Measurements from ENCODE around the gene IGSF21.

Gene IGSF21

DNA sequence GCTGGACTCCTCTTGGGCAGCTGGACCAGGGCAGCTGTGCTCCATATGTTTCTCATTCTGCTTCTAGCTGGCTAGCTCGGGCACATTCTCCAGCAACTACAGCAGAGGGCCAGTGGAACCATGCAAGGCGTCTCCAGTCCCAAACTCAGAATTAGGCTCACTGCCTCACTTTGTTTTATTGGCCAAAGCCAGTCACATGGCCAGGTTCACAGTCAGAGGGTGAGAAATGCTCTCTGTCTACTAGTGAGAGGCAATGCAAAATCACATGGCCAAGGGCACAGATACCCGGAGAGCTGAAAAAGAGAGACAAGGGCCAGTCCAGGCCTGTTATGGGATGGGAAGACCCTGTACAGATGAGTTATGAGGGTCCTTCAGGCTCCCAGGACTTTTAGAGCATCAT lies 294.3 kb downstream of the IGSF21 start:
- H3K27ac ChIP-seq = no peak overlapping the region; the same call in 1 of the 2 replicates
- TF ChIP-seq, protein P1, sequence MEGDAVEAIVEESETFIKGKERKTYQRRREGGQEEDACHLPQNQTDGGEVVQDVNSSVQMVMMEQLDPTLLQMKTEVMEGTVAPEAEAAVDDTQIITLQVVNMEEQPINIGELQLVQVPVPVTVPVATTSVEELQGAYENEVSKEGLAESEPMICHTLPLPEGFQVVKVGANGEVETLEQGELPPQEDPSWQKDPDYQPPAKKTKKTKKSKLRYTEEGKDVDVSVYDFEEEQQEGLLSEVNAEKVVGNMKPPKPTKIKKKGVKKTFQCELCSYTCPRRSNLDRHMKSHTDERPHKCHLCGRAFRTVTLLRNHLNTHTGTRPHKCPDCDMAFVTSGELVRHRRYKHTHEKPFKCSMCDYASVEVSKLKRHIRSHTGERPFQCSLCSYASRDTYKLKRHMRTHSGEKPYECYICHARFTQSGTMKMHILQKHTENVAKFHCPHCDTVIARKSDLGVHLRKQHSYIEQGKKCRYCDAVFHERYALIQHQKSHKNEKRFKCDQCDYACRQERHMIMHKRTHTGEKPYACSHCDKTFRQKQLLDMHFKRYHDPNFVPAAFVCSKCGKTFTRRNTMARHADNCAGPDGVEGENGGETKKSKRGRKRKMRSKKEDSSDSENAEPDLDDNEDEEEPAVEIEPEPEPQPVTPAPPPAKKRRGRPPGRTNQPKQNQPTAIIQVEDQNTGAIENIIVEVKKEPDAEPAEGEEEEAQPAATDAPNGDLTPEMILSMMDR (conservative IDR thresholded peaks at IDR 0.05) = no peak

DNA sequence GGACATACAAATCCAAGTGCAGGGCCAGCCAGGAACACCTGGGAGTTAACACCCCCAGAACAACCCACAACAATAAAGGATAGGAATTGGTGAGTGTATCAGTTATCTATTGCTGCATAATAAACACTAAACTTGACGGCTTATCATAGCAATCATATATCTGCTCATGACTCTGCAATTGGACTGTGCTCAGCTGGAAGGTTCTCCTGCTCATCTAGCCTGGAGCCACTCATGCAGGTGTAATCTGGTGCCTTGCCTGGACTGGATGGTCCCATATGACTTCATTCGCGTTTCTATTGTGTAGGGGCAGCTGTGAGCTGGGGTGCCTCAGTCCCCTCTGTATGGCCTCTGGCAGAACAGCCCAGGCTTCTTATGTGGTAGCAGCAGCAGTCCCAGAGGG lies 296.9 kb downstream of the IGSF21 start:
- TF ChIP-seq, protein P1 (conservative IDR thresholded peaks at IDR 0.05) = no peak

DNA sequence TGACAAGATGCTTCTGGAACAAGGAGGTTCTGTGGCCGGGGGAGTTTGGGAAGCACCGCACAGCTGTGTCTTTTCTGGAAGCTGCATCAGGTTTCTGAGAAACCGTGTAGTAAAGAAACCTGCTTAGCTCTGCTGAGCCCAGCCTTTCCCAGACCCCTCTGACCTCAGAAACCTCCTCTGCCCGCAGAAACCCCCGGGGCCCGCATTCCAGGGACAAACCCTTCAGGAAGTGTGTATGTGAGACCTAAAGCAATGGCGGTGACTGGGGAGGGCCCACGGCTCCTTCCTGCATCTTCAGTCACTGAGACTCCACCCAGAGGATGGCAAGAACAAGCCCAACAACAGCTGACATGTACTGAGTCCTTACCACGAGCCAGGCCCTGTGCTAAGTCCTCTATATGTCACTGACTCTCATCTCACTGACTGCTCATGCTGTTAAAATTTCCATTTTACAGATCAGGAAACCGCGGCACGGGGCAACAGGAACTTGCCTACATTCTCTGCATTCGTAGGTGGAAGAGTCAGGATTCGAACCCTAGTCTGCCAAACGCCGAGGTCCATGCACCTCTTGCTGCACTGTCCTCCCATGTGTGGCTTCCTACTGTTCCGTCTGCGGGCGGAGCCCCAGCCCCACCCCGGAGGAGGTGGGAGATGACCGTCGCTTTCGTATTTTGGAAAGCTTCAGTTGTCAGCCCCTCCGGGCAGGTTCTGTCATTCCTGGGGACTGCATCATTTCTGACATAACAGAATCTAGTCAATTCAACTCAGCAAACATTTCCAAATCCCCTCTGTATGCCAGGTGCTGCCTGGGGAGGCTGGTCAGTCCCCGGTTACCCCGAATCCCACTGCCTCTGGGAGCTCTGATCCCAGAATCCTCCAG lies 299.8 kb downstream of the IGSF21 start:
- H3K27ac ChIP-seq = no peak overlapping the region
- TF ChIP-seq, protein P1 (conservative IDR thresholded peaks at IDR 0.05) = no peak

More for the DNA sequence above, 296.9 kb downstream of the IGSF21 start:
- H3K27ac ChIP-seq = no peak overlapping the region

DNA sequence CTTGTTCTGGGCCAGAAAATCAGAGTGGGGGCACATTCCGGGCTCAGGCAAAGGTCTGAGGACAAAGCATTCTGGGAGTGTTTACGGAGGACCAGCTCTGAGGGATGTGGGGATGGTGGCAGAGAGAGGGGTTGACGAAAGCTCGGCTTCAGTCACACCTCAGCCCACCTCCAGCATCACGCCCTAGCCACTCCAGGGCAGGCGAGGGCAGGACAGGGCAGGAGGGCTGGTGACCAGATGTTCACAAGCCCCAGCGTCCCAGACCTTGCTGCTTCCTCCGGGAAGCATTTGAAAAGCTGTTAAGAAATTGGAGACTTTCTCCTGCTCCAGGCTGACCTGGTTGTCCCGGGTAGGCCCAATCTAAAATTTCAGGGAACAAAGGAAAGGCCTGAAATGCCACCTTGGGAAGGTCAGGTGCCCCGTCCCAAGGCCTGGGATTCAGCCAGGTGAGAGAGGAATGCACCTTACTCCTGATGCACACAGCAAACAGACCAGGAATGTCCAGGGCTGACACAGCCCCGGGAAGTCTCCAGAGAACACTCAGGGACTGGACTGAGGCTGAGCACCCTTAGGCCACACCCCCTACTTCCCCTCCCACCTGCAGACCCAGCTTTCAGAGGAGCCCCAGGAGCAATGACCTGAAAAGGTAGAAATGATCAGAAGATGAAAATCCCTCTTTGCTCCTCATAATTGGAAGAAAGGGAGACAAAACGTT lies 301.2 kb downstream of the IGSF21 start:
- TF ChIP-seq, protein P1 (conservative IDR thresholded peaks at IDR 0.05) = no peak
- peak overlapping the region; percentile 15; the same call in 1 of the 2 replicates for H3K27ac ChIP-seq

DNA sequence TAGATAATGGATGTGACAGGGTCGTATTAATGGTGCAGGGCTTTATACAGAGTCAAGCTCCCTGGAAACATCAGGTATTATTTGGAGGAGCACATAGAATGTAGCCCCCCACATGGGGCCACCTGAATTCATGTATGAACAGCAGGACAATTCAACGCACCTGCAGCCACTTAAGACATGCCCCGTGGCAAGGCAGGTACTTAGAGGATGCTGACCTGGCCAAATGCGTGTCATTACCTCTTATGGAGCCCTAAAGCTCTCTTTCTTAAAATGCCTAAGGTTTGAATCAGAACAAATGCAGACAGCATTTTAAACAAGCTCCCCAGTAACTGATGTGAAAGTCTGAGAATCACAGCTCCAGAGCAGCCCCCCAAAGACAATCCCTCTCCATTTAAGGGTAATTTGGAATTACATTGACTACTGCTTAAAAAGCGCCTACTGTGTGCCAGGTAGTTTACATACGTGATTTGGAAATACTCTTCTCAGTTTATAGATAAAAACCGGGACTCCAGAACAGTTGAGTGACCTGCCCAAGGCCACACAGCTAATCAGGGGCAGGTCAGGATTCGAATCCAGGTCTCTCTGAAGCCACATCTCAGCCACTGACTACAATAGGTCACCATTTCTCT lies 302.1 kb downstream of the IGSF21 start:
- no peak overlapping the region for H3K27ac ChIP-seq
- TF ChIP-seq, protein P1 (conservative IDR thresholded peaks at IDR 0.05) = no peak

DNA sequence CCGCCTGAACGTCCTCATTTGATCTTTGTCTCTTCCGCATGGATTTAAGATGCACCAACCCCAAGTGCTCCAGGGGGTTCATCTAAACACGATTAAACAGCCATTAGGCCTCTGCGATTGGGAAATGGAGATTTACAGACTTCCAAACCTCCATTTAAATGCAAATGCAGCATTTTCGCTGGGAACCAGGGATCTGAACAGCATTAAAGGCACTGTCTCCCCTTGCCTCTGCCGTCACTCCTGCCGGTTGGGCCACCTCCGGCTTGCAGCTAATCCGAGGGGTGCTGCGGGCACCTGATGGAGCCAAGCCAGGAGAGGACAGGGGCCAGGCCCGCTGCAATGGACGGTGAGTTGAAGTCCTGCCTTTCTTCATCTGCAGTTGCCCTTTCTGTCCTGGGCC lies 302.8 kb downstream of the IGSF21 start:
- TF ChIP-seq, protein P1 (conservative IDR thresholded peaks at IDR 0.05) = no peak
- no peak overlapping the region for H3K27ac ChIP-seq

DNA sequence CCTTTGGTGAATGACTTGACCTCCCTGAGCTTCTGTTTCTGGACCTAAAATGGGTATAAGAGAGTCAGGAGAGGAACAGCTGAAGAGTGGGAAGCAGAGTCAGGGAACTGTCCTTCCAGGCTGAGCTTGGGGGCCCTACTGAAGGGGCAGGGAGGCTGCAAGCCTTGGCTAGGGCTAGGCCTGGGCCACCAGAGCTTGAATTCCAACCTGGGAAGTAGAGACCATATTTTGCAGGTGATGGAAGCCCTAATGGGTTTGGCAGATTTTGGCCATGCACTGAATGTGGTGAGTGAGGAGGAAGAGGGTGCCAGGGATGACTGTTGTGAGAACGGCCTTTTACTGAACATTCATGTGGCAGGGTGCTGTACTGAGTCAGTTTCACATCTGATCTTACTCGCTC lies 303.7 kb downstream of the IGSF21 start:
- no peak overlapping the region for H3K27ac ChIP-seq
- TF ChIP-seq, protein P1 (conservative IDR thresholded peaks at IDR 0.05) = no peak
